RCC 7860 (cell line): Measurements from ENCODE around the gene RPS21.

Experiments used
- DNase-seq: peaks from one replicate; pipeline ENCODE4 v3.0.0-alpha.2; 2015; ENCODE audit warnings: low spot score
- FAIRE-seq: peaks from 2 replicates; lab custom pipeline; 2012; peaks lifted over from hg19 to GRCh38; lab: Jason Lieb, UNC

RPS21 gene

DNA sequence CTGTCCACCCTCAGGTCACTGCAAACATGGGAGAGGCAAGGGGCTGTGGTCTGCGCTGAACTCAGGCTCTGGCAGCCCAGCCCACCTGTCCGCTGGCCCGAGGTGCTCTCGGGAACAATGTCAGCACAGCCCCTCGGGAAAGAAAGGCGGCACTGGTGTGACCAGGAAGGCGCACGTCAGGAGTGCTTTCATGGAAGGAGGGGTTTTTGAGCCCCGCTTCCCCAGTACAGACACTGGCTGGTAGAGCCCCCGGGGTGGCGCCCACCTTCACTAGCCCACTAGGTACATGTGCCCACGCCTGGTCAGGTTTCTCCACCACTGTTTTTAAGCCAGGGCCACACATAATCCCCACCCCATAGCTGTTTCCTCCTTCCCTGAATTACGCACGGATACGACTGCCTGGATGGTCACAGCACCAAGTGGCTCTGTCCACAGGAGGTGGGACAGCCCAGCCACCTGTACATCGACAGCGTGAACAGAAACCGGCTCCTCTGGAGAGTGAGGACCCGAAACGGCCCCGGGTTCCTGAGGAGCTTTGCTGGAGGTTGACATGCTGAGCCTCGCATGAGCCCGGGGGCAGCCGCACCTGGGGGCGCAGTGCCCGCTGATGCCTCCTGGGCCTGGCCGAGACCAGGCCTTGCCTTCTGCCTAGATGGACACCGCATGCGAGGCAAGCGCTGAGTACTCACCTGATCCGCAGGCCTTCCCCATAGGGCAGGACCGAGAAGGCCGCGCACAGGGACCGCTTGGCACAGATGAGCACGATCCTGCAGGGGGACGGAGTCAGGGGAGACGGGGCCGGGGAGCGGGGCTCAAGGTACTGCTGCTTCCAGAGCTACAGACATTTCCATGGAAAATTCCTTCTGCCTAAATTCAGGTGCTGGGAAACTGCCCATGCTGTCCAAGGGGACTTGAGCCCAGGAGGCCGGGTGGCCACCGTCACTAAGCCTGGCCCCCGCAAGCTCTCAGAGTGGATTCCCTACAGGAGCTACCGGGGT lies 7.6 kb downstream of the RPS21 start:
- FAIRE-seq = no peak
- DNase-seq = no peak

DNA sequence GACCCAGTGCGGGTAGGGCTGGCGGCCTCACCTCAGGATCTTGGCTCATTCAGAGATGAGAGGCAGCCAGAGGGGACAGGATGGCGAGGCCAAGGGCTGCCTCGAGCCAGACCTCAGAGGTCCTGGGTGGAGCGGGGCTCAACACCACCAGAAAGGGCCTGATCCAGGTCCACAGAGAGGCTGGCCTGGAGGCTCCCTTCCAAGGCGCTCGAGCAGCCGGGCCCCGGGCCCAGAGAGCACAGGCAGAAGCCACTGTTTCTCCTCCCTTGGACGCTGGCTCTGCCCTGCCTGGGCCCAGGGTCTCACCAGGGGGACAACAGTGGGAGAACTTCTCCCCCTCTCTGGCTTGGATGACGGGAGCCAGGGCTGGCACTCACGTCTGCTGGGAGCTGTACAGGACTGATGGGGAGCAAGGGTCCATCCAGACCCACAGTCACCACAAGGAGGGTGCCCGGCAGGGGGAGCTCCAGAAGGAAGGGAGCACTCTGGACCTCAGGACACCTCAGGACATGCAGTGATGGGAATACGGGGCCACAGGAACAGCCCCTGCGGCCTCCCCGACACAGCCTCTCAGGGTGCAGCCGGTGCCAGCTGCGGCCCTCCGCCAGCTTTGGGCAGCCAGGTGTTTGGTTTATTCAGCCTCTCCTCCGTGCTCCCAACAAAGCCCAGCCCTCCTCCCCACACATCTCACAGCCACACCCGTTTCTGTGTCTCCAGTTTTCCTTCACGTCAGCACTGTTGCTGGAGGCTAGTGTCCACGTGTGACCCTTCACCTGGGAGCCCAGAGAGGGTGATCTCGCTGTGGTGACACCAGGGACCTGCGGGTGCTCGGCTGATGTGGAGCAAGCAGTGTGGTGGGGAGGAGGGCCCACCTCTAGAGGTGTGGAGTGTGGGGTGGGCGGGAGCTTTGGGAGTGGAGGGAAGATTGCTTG lies 8.7 kb downstream of the RPS21 start:
- DNase-seq (no peak), FAIRE-seq (no peak)

DNA sequence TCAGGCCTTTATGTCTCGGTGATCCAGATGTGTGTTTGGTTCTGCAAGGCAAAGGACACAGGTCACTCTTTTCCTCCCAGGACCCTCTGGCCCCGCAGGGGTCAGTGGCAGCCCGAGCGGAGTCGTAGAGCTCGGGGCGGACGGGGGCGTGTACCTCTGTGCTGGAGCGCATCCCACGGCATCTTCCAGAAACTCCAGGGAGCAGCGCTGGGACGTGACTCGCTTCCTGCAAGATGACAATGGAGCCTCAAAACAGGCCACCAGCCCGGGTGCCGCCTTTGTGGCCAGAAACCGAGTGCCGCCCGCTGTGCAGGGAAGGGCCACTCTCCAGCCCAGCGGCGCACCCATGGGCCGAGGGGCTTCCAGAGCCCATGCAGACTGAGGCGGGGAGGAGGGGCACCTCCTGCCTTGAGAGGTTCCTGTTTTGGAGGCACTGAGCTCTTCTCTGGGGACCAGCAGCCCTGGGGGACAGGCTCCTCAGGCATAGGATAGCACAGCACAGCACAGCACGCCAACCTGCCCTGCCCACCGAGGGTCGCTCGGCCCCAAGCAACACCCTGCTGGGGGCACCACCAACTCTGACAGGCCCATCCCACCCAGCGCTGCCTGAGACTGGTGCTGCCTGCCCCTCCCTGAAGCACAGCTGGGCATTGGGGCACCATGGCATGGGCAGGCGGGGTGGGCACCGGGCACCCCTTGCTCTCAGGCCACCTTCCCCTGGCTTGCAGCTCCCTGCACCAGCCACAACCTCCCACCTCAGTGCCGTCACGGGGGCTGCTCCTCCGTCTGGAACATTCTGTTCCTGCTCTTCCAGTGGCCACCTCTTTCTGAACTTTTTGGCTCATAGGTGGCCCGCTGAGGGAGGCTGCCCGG lies 9.7 kb downstream of the RPS21 start:
- FAIRE-seq = no peak
- DNase-seq = no peak

DNA sequence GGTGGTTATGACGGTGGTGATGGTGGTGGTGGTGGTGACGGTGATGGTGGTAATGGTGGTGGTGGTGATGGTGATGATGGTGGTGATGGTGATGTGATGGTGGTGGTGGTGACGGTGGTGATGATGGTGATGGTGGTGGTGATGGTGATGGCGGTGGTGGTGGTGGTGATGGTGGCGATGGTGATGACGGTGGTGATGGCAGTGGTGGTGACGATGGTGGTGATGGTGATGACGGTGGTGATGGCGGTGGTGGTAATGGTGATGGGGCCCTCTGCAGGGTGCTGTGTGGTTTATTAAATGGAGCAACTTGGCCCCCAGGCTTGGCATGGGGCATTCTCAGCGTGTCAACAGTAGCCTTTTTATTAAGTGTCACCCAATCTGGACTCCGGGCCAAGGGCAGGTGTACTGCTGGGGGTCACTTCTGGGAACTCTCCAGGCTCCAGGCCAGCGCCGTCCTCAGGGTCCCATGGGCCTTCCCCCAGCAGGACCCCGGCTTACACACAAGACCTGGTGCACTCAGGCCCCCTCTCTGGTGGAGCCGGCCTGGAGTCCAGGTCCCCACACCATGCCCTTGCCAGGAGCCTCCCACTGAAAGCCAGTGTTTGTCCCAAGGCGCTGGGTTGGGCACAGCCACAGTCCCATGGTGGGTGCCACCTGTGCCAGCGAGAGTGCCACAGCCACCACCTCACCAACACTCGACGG lies 11.4 kb downstream of the RPS21 start:
- DNase-seq (no peak), FAIRE-seq (no peak)

DNA sequence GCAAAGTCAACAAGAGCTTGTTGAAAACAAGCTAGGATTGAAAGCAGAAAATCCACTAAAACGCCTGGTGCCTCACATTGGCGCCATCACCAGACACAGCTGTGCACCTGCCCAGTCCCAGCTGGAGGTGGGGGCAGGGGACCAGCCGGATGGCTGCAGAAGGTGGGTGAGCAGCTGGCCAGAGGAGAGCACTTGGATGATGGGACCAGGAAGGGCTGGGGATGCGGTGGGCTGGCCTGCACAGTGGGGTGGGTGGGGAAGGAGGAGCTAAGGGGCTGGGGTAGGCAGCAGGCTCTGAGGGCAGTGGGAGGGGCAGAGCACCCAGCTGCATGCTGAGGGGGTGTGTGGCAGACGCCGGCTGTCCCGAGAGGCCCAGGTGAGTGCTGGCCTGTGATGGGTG lies 13.1 kb downstream of the RPS21 start:
- DNase-seq (no peak), FAIRE-seq (no peak)

DNA sequence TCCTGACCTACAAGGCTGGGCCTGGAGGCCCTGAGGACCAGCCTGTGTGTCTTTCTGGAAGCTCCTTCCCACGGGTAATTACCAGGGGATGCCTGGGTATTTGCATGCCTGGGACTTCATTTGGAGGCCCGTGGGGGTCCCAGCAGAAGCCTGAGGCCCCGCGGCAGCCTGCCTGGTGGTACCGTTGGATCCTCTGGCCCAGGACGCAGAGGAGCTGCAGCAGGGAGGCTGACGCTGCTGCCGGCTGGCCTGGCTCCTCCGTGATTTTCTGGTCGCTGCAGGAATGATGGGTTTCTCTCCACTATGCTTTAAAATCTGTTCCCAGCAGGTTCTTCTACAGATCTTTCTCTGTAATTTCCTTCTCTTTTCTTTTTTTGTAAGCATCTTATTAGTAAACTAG lies 13.6 kb downstream of the RPS21 start:
- DNase-seq (no peak), FAIRE-seq (no peak)

DNA sequence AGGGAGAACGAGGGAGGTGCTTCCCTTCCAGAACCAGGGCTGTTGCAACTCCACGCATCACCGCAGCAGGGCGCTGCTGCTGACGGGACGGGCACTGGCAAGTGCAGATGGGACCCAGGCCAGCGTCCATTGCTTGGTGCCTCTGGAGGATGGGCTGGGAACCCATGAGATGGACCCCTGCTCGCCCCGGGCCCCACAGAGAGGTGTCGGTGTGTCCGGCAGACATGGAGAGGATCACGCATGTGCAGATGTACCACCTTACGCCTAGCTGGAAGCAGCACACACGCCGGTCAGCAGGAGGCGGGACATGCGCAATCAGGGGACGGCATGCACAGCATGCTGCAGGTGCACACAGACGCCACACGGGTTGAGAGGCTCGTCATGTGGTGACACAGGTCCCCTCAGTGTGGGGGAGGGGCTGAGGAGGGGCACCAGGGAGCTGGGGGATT lies 14.5 kb downstream of the RPS21 start:
- no peak for FAIRE-seq
- DNase-seq = no peak

DNA sequence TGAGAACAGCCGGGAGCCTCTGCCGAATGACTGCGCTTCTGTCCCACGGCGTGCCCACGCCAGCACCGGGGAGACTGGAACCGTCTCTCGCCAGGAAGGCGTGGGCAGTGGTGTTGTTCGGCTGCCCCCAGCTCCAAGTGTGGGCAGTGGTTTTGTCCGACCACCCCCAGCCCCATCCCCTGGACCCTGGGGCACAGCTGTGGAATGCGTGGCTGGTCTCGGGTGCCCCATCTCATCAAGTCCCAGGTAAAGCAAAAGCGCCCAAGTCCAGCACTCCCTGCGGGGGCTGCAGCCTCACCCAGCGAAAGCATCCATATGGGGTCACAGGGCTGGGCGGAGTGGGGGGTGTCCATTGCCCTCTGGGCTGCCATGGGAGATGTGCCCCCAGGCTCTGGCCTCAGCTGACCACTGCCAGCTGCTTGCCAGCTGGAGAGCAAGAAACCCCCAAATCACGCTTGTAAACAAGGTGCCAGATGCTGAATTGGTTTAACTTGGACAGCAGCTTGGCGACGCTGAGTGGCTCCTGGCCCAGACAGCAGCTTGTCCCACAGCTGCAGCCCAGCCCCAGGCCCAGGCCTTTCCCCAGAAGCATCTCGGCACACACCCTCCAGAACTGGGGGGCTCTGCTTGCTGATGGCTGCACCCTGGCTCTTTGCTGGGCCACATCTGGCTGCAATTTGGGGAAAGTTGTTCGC lies 15.7 kb downstream of the RPS21 start:
- FAIRE-seq (no peak), DNase-seq (no peak)

DNA sequence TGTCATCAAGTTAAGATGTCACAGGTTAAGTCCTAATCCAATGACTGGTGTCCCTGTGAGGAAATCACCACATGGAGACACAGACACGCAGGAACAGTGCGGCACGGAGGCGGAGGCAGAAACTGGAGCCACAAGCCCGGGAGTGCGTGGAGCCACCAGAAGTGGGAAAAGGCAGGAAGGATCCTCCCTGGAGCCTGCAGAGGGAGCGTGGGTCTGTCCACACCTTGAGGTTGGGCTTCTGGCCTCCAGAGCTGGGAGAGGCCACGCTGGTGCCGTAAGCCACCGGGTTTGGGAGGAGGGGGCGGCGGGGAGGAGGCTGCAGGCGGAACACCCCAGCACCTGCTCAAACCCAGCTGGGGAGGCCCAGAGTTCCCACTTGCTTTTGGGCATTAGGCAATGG lies 16.4 kb downstream of the RPS21 start:
- no peak for FAIRE-seq
- DNase-seq = no peak

DNA sequence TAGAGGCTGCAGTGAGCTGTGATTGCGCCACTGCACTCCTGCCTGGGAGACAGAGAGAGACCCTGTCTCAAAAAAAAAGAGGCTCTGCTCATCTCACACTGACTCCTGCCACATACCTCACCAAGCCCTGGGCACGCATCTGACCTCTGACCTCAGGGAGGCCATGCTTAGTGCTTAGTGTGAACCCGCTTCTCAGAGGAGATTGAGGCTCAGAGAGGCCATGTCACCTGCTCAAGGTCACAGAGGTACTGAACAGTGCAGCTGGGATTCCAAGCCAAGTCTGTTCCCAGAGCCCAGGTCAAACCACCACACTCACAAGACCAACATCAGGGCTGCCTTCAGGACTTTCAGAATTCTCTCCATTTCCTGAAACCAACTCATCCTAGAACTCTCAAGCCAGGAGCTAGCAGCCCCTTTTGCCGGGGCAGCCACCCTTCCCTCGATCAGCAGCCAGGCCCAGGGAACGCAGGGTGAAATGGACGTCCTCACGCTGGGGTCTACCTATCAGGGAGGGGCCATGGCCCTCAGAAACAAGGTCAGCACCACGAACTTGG lies 17.3 kb downstream of the RPS21 start:
- no peak for DNase-seq
- no peak for FAIRE-seq

DNA sequence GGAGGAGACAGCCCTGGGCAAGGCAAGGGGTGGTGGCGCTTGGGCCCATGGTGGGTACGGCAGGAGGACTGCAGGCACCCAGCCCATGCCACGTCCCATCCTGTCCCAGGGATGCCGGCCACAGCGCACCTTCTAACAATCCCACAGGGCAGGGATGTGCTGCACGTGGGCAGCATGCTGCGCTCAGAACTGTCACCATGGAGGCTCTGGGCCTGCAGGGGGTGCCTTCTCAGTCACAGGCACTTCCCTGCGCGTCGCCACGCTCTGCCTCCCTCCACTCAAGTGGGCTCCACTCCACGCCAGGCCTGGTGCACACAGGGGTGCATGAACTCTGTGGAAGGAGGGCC lies 17.8 kb downstream of the RPS21 start:
- DNase-seq (no peak), FAIRE-seq (no peak)

DNA sequence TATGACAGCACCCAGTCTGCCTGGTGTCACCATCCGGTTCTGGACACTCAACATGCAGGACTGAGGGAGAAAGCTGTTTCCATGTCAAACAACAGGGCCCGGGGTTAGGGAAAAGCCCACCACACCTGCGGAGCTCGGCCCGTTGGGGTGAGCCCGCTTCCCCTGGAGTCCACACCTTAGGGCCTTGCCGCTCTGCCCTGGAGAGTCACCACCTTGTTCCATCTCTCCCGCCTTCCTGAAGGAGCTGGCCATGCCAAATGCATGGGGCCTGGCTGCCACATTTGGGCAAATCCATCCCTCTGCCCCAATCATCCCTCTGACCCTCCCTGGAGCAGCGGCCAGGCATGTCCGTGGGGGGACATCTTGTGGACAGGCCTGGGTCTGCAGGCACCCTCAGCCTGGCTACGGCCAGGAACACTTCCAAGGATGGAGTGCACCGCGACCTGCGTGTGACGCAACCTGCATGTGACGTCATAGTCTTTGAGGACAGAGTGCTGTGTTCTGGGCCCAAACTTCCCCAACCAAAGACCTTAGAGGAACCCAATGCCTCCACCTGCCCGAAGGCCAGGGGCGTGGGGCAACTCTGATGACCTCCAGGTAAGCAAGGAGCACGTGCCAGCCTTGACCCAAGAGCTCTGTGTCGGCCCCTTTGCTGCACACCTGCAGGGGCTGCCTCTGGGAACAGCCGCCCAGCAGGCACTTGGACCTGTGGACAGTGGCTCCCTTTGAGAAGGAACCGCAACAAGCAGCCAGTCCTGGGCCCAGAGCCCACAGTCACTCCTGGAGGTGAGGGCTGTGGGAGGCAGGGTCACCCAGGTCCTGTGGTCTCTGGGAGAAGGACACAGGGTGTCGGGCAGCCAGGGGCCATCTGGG lies 18.4 kb downstream of the RPS21 start:
- DNase-seq = no peak
- no peak for FAIRE-seq

DNA sequence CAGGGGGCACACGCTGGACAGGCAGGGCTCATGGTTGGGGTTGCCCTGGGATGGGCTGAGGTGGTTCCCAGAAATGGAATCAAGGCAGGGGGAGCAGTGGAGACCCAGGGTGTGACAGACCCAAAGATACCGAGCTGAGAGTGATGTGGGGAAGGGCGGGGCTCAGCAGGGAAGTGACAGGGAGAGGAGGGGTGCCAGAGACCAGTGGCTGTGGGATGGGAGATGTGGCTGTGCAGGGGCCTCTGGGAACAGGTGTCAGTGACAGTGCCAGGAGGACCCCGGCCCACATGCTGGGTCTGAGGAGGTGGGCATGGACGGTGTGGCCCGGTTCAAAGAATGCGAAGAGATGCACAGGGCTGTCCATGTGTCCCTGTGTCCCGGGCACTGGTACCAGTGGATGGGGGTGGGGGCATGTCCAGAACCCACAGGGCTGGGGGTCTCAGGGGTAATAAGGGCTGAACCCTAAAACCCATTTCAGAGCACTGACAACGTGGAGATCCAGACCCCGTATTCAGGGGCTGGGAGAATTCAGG lies 19.1 kb downstream of the RPS21 start:
- DNase-seq = no peak
- no peak for FAIRE-seq

DNA sequence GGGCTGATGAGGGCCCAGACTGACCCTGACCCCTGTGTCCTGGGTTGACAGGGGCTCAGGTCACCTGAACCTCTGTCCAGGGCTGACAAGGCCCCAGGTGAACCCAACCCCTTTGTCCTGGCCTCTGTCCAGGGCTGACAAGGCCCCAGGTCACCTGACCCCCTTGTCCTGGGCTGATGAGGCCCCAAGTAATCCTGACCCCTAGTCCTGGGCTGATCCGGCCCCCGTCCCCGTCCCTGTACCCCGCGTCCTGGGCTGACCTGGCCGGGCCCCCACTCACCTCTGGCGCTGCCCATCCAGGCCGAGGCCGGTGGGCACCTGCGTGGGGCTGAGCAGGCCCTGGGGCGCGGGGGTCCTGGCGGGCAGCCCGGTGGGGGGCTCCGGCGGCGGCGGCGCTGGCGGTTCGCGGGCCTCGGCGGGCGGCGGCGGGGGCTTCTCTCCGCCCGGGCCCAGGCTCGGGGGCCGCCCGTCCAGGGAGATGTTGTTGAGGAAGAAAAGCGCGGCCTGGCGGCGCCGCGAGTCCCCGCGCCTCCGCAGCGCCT lies 19.8 kb downstream of the RPS21 start:
- DNase-seq = no peak
- no peak for FAIRE-seq

DNA sequence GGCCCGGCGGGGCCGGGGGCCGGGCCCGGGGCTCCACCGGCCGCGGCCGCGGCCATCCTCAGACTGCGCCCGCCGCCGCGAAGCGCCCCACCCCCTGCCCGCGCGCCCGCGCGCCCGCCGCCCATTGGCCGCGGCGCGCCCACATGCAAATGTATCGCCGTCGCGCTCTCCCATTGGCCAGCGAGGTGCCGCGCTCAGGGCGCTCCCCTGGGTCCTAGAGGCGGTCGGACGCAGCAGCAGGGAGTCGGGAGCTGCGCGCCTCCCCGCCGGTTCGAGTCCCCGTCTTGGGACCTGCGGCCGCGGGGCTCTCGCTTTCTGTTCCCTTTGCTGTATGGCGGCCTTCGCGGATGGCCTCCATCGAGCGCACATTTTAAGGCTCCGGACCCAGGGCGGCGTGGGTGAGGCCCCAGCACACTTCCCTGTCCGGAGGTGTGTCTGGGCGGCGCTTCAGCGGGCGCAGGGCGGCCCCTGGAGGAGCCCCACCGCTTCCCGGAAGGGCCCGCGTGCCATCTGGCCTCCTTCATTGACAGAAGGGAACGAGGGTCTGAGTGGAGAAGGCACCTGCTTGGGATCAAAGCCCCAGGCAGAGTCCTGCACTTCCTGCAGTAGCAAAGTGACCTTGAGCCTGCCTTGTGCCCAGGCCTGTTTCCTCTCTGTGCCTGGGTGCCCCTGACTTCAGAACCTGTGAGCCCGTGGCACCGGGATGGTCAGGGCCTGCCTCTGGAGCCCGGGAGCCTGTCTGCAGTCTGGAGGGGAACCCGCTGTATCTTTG lies 20.5 kb downstream of the RPS21 start, which contains the start of gene CABLES2:
CABLES2 (minus strand) TSS at position 65 of the 772 bp plus-strand sequence; CDS start at position 56, 9 bp downstream.
- no peak for FAIRE-seq
- DNase-seq = peak; percentile 82

DNA sequence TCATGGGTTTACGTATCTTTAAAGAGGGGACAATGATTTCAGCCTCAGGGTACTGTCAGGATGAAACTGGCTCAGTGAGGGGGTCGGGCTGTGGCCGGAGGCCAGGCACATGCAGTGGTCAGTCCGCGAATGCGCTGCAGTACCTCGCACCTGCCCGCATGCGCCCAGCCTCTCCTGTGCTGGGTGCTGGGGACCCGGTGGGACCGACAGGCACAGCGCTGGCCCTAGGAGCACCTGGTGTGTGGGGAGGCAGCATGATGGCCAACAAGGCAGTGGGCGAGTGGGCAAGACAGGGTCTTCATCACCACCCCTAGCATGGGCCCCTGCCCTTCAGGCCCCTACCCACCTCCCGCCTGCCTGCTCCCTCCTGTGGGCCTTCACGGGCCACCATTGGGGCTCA lies 21.2 kb downstream of the RPS21 start:
- FAIRE-seq (no peak), DNase-seq (no peak)

DNA sequence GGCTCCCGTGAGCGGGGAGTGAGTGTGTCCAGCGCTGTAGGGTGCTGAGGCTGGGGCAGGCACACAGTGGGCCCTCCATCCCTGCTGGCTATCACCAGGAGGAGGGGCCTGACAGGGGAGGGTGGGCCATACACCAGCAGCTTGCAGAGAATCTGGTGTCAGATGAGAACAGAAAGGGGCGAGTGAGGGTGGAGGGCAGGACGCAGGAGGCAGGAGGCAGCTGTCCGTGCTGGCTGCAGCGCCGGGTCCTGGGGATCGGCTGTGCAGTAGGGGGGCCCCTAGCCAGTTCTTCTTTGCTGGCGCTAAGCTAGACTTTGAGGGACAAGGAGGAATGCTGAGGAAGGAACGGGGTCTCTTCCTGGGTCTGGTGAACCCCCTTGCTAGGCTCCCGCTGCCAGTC lies 21.7 kb downstream of the RPS21 start:
- FAIRE-seq = no peak
- no peak for DNase-seq
